GM12878 (cell line): ENCODE data around the gene PPHLN1.
"Not testable (repeated sequence)": the region's sequence is repeated elsewhere in the genome, so short reads cannot be mapped to it uniquely, and the experiment has no call there.

Experiments used
- CHD2 ChIP-seq: IDR thresholded peaks from 2 replicates; pipeline ENCODE4 v1.6.1; 2011; ENCODE audit warnings: low read depth, low read length, improper control_type of control experiment, borderline replicate concordance
- CTCF ChIP-seq, 3 experiments: IDR thresholded peaks in 2 of 3; conservative IDR thresholded peaks in 1 of 3; 2 replicates each; pipeline ENCODE4 v1.5.1; 2011; ENCODE audit warnings: low read depth in 3 of 3, low read length in 3 of 3, mild to moderate bottlenecking in 3 of 3, control low read depth in 2 of 3, moderate library complexity in 2 of 3, inconsistent platforms in 1 of 3, mixed read lengths in 1 of 3; ENCODE audit not compliant: control insufficient read depth in 2 of 3, insufficient read depth in 1 of 3; ENCODE audit errors: extremely low read depth in 1 of 3
- GABPA ChIP-seq: IDR thresholded peaks from 2 replicates; pipeline ENCODE4 v1.6.1; 2014; ENCODE audit warnings: antibody characterized with exemption, low read depth, mild to moderate bottlenecking, inconsistent platforms
- POLR2A ChIP-seq: IDR thresholded peaks from 2 replicates; pipeline ENCODE4 v1.6.1; 2011; ENCODE audit warnings: low read depth, mild to moderate bottlenecking, low read length
- POLR2AphosphoS5 ChIP-seq: IDR thresholded peaks from 2 replicates; pipeline ENCODE4 v1.6.1; 2011; ENCODE audit warnings: mild to moderate bottlenecking, low read length, inconsistent platforms
- RAD21 ChIP-seq: IDR thresholded peaks from 2 replicates; pipeline ENCODE4 v1.6.1; 2011; ENCODE audit warnings: mild to moderate bottlenecking, low read depth, low read length, moderate library complexity; ENCODE audit not compliant: insufficient read depth
- RCOR1 ChIP-seq: conservative IDR thresholded peaks from 2 replicates; pipeline ENCODE4 v1.6.1; 2012; ENCODE audit warnings: low read depth, low read length, improper control_type of control experiment
- SIN3A ChIP-seq: IDR thresholded peaks from 2 replicates; pipeline ENCODE4 v1.6.1; 2012; ENCODE audit warnings: low read depth, low read length, improper control_type of control experiment

GRCh38 chr12:42350021-42350407 is 24.0 kb downstream of the PPHLN1 start:
- not testable (repeated sequence) for TF ChIP-seq RCOR1; RAD21; GABPA; CTCF (IDR thresholded peaks at IDR 0.05 in 2 of 3, conservative IDR thresholded peaks at IDR 0.05 in 1 of 3; ENCODE audit: control insufficient read depth in 2 of 3, extremely low read depth in 1 of 3, insufficient read depth in 1 of 3, low read depth in 3 of 3, low read length in 3 of 3); CHD2; POLR2AphosphoS5; SIN3A; POLR2A
